ENCODE data around the gene CCND3.

GRCh38 chr6:41955412-41955811, 13.8 kb upstream of the CCND3 start:
- TF ChIP-seq CTCF (IDR thresholded peaks at IDR 0.05; ENCODE audit: insufficient read depth, low read depth, low read length), result no peak
- no peak for TF ChIP-seq EZH2 (IDR thresholded peaks at IDR 0.05; ENCODE audit: insufficient read depth, low read length)

Data from astrocyte (in vitro differentiated cells and primary cell).